Measurements from ENCODE around the gene CDH23.

DNA sequence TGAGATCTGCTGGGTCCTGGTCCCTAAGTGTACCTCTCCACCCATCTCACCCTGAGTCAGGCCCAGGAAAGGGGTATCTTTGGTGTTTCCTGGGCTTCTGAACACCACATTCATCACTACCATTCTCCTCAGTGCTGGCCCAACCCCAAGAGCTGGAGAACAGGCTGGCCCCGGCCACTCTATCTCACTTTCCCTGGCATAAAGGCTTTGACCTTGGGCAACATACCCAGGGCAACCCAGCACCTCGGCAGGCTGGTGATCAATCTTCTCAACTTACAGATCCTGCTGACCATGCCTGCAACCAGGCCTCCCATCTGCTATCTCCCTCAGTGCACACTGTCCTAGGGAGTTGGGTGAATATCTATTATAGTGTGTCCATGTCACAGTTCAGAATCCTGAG is 374.5 kb downstream of the CDH23 start:
- TF ChIP-seq POLR2A (IDR thresholded peaks at IDR 0.05; ENCODE audit: low read length) = no peak
- TF ChIP-seq GATA1 (IDR thresholded peaks at IDR 0.05; ENCODE audit: low read depth, low read length) = no peak

All from erythroblast (primary cell).